Measurements from ENCODE around the gene COL12A1. TPM values are rescaled to one million over a fixed set of nuclear protein-coding genes. Genes with fewer than 3 reads are reported as not detected.
A peak's percentile ranks its signal among the peaks of the same experiment; 100 is the strongest.

Gene COL12A1
- total RNA-seq, 2 experiments from 2014 or later: not detected

- ATAC-seq (ENCODE audit: poor library complexity) (no peak), DNase-seq (no peak)
- intact Hi-C loops (cut with DNase I, micrococcal nuclease): no loop called here
- Histone ChIP-seq H3K36me3 (ENCODE audit: insufficient read depth, low read length) (peaks cover 19% of the 10 kb centered on the region), H3K27ac (ENCODE audit: low read depth in 1 of 2, low read length in 2 of 2) (no peak overlapping the region), H3K9me3 (ENCODE audit: control insufficient read depth in 1 of 2, insufficient read depth in 1 of 2, low read length in 2 of 2) (no peaks in the 10 kb centered on the region), H3K4me1 (ENCODE audit: insufficient read depth, low read length) (no peaks in the 10 kb centered on the region), H3K4me3 (ENCODE audit: low read length) (no peak overlapping the region), H3K27me3 (ENCODE audit: control insufficient read depth in 1 of 2, insufficient read depth in 2 of 2, low read length in 2 of 2) (no peaks in the 10 kb centered on the region)
- H3K4me3 Mint-ChIP-seq: no peak overlapping the region
- H3K9me3 Mint-ChIP-seq: no peaks in the 10 kb centered on the region
- CTCF ChIA-PET: no interaction called here
- H3K27me3 Mint-ChIP-seq: no peaks in the 10 kb centered on the region
- peaks cover 23% of the 10 kb centered on the region for H3K36me3 Mint-ChIP-seq (ENCODE audit: low read depth)
- POLR2A ChIA-PET: no interaction called here
- no peak overlapping the region for H3K27ac Mint-ChIP-seq
- no peak for TF ChIP-seq CTCF (IDR thresholded peaks at IDR 0.05)
- H3K4me1 Mint-ChIP-seq (ENCODE audit: low read depth): no peaks in the 10 kb centered on the region
These were observed 27.3 kb upstream of the COL12A1 start for GRCh38 chr6:75233092-75233615.

GRCh38 chr6:75230484-75231325 lies 24.9 kb upstream of the COL12A1 start:
- DNase-seq: peak in 1 of 14 experiments; percentile 11
- H3K27ac Mint-ChIP-seq: no peak overlapping the region
- Histone ChIP-seq H3K4me3 (ENCODE audit: low read length) (no peak overlapping the region), H3K36me3 (ENCODE audit: insufficient read depth, low read length) (no peaks in the 10 kb centered on the region), H3K4me1 (ENCODE audit: insufficient read depth, low read length) (no peaks in the 10 kb centered on the region), H3K27me3 (ENCODE audit: control insufficient read depth in 1 of 2, insufficient read depth in 2 of 2, low read length in 2 of 2) (no peaks in the 10 kb centered on the region), H3K9me3 (ENCODE audit: control insufficient read depth in 1 of 2, insufficient read depth in 1 of 2, low read length in 2 of 2) (no peaks in the 10 kb centered on the region), H3K27ac (ENCODE audit: low read depth in 1 of 2, low read length in 2 of 2) (no peak overlapping the region)
- POLR2A ChIA-PET: interaction anchor here (1.3 kb wide), 1 partner anchor 13 kb away, joined by 3 read pairs; the partner anchor contains the start of gene COX7A2
- intact Hi-C loops (cut with DNase I, micrococcal nuclease): no loop called here
- CTCF ChIA-PET: no interaction called here
- H3K4me1 Mint-ChIP-seq (ENCODE audit: low read depth): no peaks in the 10 kb centered on the region
- peaks cover under 1% of the 10 kb centered on the region for H3K36me3 Mint-ChIP-seq (ENCODE audit: low read depth)
- no peak for ATAC-seq (ENCODE audit: poor library complexity)
- H3K27me3 Mint-ChIP-seq: no peaks in the 10 kb centered on the region
- H3K9me3 Mint-ChIP-seq: no peaks in the 10 kb centered on the region
- TF ChIP-seq CTCF (IDR thresholded peaks at IDR 0.05): peak; percentile 17
- H3K4me3 Mint-ChIP-seq: no peak overlapping the region

- peaks cover 35% of the 10 kb centered on the region for H3K27me3 Mint-ChIP-seq
- no peaks in the 10 kb centered on the region for H3K4me1 Mint-ChIP-seq (ENCODE audit: low read depth)
- H3K4me3 Mint-ChIP-seq: no peak overlapping the region
- H3K27ac Mint-ChIP-seq: no peak overlapping the region
- Histone ChIP-seq H3K9me3 (ENCODE audit: control insufficient read depth in 1 of 2, insufficient read depth in 1 of 2, low read length in 2 of 2) (no peaks in the 10 kb centered on the region), H3K4me1 (ENCODE audit: insufficient read depth, low read length) (no peaks in the 10 kb centered on the region), H3K27ac (ENCODE audit: low read depth in 1 of 2, low read length in 2 of 2) (no peak overlapping the region), H3K4me3 (ENCODE audit: low read length) (no peak overlapping the region), H3K27me3 (ENCODE audit: control insufficient read depth in 1 of 2, insufficient read depth in 2 of 2, low read length in 2 of 2) (peaks cover 5 to 15% of the 10 kb centered on the region in 2 experiments), H3K36me3 (ENCODE audit: insufficient read depth, low read length) (no peaks in the 10 kb centered on the region)
- DNase-seq (no peak), ATAC-seq (ENCODE audit: poor library complexity) (no peak)
- no peaks in the 10 kb centered on the region for H3K36me3 Mint-ChIP-seq (ENCODE audit: low read depth)
- ChIA-PET CTCF (no interaction called here), POLR2A (no interaction called here)
- no peak for TF ChIP-seq CTCF (IDR thresholded peaks at IDR 0.05)
- intact Hi-C loops (cut with DNase I, micrococcal nuclease): no loop called here
- no peaks in the 10 kb centered on the region for H3K9me3 Mint-ChIP-seq
These were observed 18.6 kb upstream of the COL12A1 start for GRCh38 chr6:75224303-75224926.
